Prostate gland (tissue), 2 donors: Measurements from ENCODE around the gene SERPINA10.

ENCODE experiments used
- CTCF ChIP-seq, 4 experiments: fragments of 200-600 bp in 2 of 4; fragments of 450-650 bp in 2 of 4; sonication (generic) in 2 of 4; IDR thresholded peaks; 1 replicate in 3 of 4; 2 replicates in 1 of 4; pipeline ENCODE4 v1.5.1; 2016 to 2019; ENCODE audit warnings: antibody characterized with exemption in 4 of 4, mild to moderate bottlenecking in 2 of 4, moderate library complexity in 2 of 4
- POLR2AphosphoS5 ChIP-seq: sonication (generic); formaldehyde crosslinking; IDR thresholded peaks from one replicate; pipeline ENCODE4 v1.6.1; 2017; ENCODE audit warnings: antibody characterized with exemption

GRCh38 chr14:94292872-94293577, at the start of gene SERPINA10:
- TF ChIP-seq CTCF (IDR thresholded peaks at IDR 0.05) (no peak), POLR2AphosphoS5 (no peak)
